IPS-NIHi11 (cell line): ENCODE data around the gene RNF183.
A peak's percentile ranks its signal among the peaks of the same experiment; 100 is the strongest.
"Not testable (repeated sequence)": the region's sequence is repeated elsewhere in the genome, so short reads cannot be mapped to it uniquely, and the experiment has no call there.

Experiments used
- DNase-seq: peaks from one replicate; pipeline ENCODE4 v3.0.0; 2012; ENCODE audit warnings: mixed read lengths, low spot score

RNF183 gene

GRCh38 chr9:113274474-113275156, 28.6 kb downstream of the RNF183 start:
- peak; percentile 61 for DNase-seq

- DNase-seq = no peak
These were observed 33.3 kb downstream of the RNF183 start for GRCh38 chr9:113269871-113270270.

DNA sequence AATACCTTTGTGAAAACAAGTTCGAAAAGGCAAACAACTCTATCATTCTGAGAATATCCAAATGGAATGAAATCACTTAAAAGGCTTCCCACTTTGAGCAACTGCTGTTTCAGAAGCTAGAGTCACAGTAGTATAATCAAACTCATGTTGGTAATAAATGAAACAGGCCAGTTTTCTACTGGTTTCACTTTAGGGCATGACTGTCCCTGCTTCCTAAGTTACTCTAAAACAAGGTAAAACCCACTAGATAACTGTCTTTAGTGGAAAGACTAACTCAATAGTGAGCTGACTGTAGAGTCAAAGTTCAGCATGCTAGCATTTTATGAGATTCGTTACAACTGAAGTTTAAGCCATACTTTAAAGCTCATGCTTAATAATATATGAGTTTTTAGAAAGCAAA, 33.8 kb downstream of the RNF183 start:
- DNase-seq = no peak

DNA sequence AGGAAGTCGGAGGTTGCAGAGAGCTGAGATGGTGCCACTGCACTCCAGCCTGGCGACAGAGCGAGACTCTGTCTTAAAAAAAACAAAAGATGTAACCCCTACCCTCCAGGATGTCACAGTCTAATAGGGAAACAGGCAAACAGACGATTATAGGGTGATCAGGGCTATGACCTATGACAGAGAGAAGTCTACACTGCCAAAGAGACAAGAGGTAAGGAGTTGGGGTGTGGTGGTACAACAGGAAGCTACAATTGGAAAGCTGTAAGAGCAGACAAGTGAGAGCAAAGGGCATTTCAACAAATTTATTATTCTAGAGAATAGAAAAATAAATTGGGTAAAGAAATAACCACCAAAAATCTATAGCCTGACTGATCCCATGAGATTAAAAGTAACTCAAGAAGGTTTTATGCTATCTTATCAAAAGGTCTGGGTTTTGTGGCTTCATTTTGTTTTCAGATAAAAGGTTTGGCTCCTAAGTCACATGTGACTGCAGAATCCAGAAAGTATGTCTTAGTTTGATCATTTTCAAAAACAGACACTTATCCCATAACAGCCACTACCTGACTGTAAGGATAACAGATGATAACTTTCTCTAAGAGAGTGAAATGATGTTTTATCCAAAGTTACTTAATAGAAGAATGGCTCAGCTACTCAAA, 35.1 kb downstream of the RNF183 start:
- DNase-seq = no peak

DNA sequence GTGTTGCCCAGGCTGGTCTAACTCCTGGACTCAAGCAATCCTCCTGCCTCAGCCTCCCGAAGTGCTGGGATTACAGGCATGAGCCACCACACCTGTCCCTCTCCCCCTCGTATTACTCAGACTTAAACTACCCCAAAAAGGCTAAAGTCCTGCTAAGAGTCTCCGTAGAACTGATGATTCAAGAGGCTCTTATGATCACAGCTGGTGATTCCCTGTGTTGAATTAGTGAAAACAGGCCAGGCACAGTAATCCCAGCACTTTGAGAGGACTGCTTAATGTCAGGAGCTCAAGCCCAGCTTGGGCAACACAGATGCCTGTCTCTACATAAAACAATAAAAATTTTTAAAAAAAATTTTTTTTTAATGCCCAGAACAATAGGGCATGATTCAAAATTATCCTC, 37.0 kb downstream of the RNF183 start:
- no peak for DNase-seq

- DNase-seq = no peak
These were observed 41.1 kb downstream of the RNF183 start for GRCh38 chr9:113261917-113262671.

- no peak for DNase-seq
These were observed 44.9 kb downstream of the RNF183 start for GRCh38 chr9:113258282-113258681.

- DNase-seq = no peak
These were observed 45.3 kb downstream of the RNF183 start for GRCh38 chr9:113257863-113258262.

- DNase-seq = no peak
These were observed 47.7 kb downstream of the RNF183 start for GRCh38 chr9:113255438-113255837.

- no peak for DNase-seq
These were observed 48.2 kb downstream of the RNF183 start for GRCh38 chr9:113254991-113255390.

GRCh38 chr9:113250807-113251206, 52.4 kb downstream of the RNF183 start:
- DNase-seq = no peak

GRCh38 chr9:113249661-113250060, 53.5 kb downstream of the RNF183 start:
- DNase-seq = not testable (repeated sequence)

GRCh38 chr9:113247640-113248039, 55.5 kb downstream of the RNF183 start:
- DNase-seq = no peak
